ENCODE results near the gene SAMD5. TPM values are rescaled to one million over a fixed set of nuclear protein-coding genes. Genes with fewer than 3 reads are reported as not detected.

Gene SAMD5
- polyA plus RNA-seq, 4 donors, result 14.7 to 17.6 (median 17.0) TPM

DNA sequence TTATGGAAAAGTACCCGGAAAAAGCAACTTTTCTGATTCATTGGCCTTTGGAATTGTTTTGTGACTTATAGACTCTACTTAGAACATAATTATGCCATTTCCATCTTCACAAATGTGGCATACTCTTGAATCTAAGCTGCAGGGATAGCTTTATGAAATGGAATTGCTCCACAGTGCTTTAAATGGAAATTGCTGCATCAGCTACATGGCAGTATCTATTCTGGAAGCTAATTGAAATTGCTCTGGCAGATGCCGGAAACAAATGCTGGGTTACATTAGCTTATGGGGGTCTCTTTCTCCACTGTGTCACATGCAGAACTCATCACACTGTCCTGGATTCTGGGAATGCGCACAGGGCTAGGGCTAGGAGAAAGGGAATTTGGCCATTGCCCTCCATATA lies 108.9 kb downstream of the SAMD5 start:
- no peak for DNase-seq (ENCODE audit: low read depth in 4 of 4, low spot score in 3 of 4)

DNA sequence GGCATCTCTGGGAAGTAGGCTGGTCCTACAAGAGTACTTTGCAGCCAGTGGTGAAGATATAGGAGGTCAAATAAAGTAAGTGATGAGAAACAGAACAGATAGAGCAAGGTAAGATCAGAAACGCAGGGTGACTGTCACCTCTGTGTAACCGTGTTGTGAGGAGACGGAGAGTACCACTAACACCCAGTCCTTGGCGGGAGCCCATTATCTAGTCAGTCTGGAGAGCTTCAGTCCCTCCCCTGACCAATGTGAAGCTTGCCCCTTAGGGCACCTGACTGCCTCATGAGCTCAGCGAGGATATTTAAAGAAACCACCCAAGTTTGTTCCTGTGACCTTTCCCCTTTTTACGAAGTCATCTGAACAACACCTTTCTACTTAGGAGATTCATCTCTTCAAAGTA lies 110.0 kb downstream of the SAMD5 start:
- no peak for DNase-seq (ENCODE audit: low read depth in 4 of 4, low spot score in 3 of 4)

- no peak for DNase-seq (ENCODE audit: low read depth in 4 of 4, low spot score in 3 of 4)
These were observed 110.4 kb downstream of the SAMD5 start for GRCh38 chr6:147618927-147619326.
